Measurements from ENCODE around the gene OCA2. TPM values are rescaled to one million over a fixed set of nuclear protein-coding genes. Genes with fewer than 3 reads are reported as not detected.

OCA2 gene
- total RNA-seq, 2 experiments from 2014 or later, result not detected

- ChIA-PET CTCF (no interaction called here), POLR2A (no interaction called here)
- Mint-ChIP-seq H3K27me3 (ENCODE audit: low read depth) (no peaks in the 10 kb centered on the region), H3K4me3 (no peak overlapping the region), H3K36me3 (ENCODE audit: low read depth) (no peaks in the 10 kb centered on the region), H3K4me1 (ENCODE audit: low read depth) (no peaks in the 10 kb centered on the region), H3K27ac (no peak overlapping the region), H3K9me3 (ENCODE audit: insufficient read depth) (no peaks in the 10 kb centered on the region)
- no peak for ATAC-seq
- DNase-seq, result no peak
Observed at GRCh38 chr15:27873828-27874227, 225.3 kb downstream of the OCA2 start.

GRCh38 chr15:27873039-27873438 is 226.1 kb downstream of the OCA2 start:
- H3K4me3 Mint-ChIP-seq, result no peak overlapping the region
- no peaks in the 10 kb centered on the region for H3K36me3 Mint-ChIP-seq (ENCODE audit: low read depth)
- ChIA-PET CTCF (no interaction called here), POLR2A (no interaction called here)
- DNase-seq, result no peak
- no peaks in the 10 kb centered on the region for H3K9me3 Mint-ChIP-seq (ENCODE audit: insufficient read depth)
- no peak overlapping the region for H3K27ac Mint-ChIP-seq
- no peaks in the 10 kb centered on the region for H3K4me1 Mint-ChIP-seq (ENCODE audit: low read depth)
- no peaks in the 10 kb centered on the region for H3K27me3 Mint-ChIP-seq (ENCODE audit: low read depth)
- no peak for ATAC-seq

- ChIA-PET CTCF (no interaction called here), POLR2A (no interaction called here)
- no peaks in the 10 kb centered on the region for H3K36me3 Mint-ChIP-seq (ENCODE audit: low read depth)
- no peaks in the 10 kb centered on the region for H3K27me3 Mint-ChIP-seq (ENCODE audit: low read depth)
- no peaks in the 10 kb centered on the region for H3K9me3 Mint-ChIP-seq (ENCODE audit: insufficient read depth)
- ATAC-seq, result no peak
- no peaks in the 10 kb centered on the region for H3K4me1 Mint-ChIP-seq (ENCODE audit: low read depth)
- no peak overlapping the region for H3K4me3 Mint-ChIP-seq
- DNase-seq, result no peak
- H3K27ac Mint-ChIP-seq, result no peak overlapping the region
Observed at GRCh38 chr15:27872355-27872754, 226.8 kb downstream of the OCA2 start.

GRCh38 chr15:27871902-27872260 is 227.2 kb downstream of the OCA2 start:
- no peaks in the 10 kb centered on the region for H3K9me3 Mint-ChIP-seq (ENCODE audit: insufficient read depth)
- DNase-seq (no peak), ATAC-seq (no peak)
- no peaks in the 10 kb centered on the region for H3K27me3 Mint-ChIP-seq (ENCODE audit: low read depth)
- no peak overlapping the region for H3K27ac Mint-ChIP-seq
- no peak overlapping the region for H3K4me3 Mint-ChIP-seq
- ChIA-PET POLR2A (no interaction called here), CTCF (no interaction called here)
- H3K36me3 Mint-ChIP-seq (ENCODE audit: low read depth), result no peaks in the 10 kb centered on the region
- no peaks in the 10 kb centered on the region for H3K4me1 Mint-ChIP-seq (ENCODE audit: low read depth)

GRCh38 chr15:27871078-27871901 is 227.8 kb downstream of the OCA2 start:
- Mint-ChIP-seq H3K36me3 (ENCODE audit: low read depth) (no peaks in the 10 kb centered on the region), H3K4me1 (ENCODE audit: low read depth) (no peaks in the 10 kb centered on the region), H3K27me3 (ENCODE audit: low read depth) (no peaks in the 10 kb centered on the region), H3K27ac (no peak overlapping the region), H3K9me3 (ENCODE audit: insufficient read depth) (no peaks in the 10 kb centered on the region), H3K4me3 (no peak overlapping the region)
- DNase-seq, result no peak
- ATAC-seq, result no peak
- ChIA-PET POLR2A (no interaction called here), CTCF (no interaction called here)

- H3K36me3 Mint-ChIP-seq (ENCODE audit: low read depth), result no peaks in the 10 kb centered on the region
Observed at GRCh38 chr15:27870320-27870719, 228.8 kb downstream of the OCA2 start.

GRCh38 chr15:27869697-27870281 is 229.3 kb downstream of the OCA2 start:
- ChIA-PET CTCF (no interaction called here), POLR2A (no interaction called here)
- no peaks in the 10 kb centered on the region for H3K27me3 Mint-ChIP-seq (ENCODE audit: low read depth)
- H3K27ac Mint-ChIP-seq, result no peak overlapping the region
- H3K4me1 Mint-ChIP-seq (ENCODE audit: low read depth), result no peaks in the 10 kb centered on the region
- no peaks in the 10 kb centered on the region for H3K36me3 Mint-ChIP-seq (ENCODE audit: low read depth)
- DNase-seq (no peak), ATAC-seq (no peak)
- no peaks in the 10 kb centered on the region for H3K9me3 Mint-ChIP-seq (ENCODE audit: insufficient read depth)
- H3K4me3 Mint-ChIP-seq, result no peak overlapping the region

More at GRCh38 chr15:27870320-27870719, 228.8 kb downstream of the OCA2 start:
- Mint-ChIP-seq H3K9me3 (ENCODE audit: insufficient read depth) (no peaks in the 10 kb centered on the region), H3K27me3 (ENCODE audit: low read depth) (no peaks in the 10 kb centered on the region), H3K27ac (no peak overlapping the region), H3K4me3 (no peak overlapping the region), H3K4me1 (ENCODE audit: low read depth) (no peaks in the 10 kb centered on the region)
- ChIA-PET POLR2A (no interaction called here), CTCF (no interaction called here)
- ATAC-seq (no peak), DNase-seq (no peak)

- no peaks in the 10 kb centered on the region for H3K27me3 Mint-ChIP-seq (ENCODE audit: low read depth)
- CTCF ChIA-PET, result no interaction called here
- no peaks in the 10 kb centered on the region for H3K4me1 Mint-ChIP-seq (ENCODE audit: low read depth)
- DNase-seq (no peak), ATAC-seq (no peak)
- no peak overlapping the region for H3K4me3 Mint-ChIP-seq
- no peaks in the 10 kb centered on the region for H3K9me3 Mint-ChIP-seq (ENCODE audit: insufficient read depth)
- no peak overlapping the region for H3K27ac Mint-ChIP-seq
- POLR2A ChIA-PET, result no interaction called here
- H3K36me3 Mint-ChIP-seq (ENCODE audit: low read depth), result no peaks in the 10 kb centered on the region
Observed at GRCh38 chr15:27868828-27869404, 230.2 kb downstream of the OCA2 start.

GRCh38 chr15:27867861-27868260 is 231.3 kb downstream of the OCA2 start:
- Mint-ChIP-seq H3K27me3 (ENCODE audit: low read depth) (no peaks in the 10 kb centered on the region), H3K9me3 (ENCODE audit: insufficient read depth) (no peaks in the 10 kb centered on the region), H3K4me1 (ENCODE audit: low read depth) (no peaks in the 10 kb centered on the region), H3K4me3 (no peak overlapping the region), H3K27ac (no peak overlapping the region), H3K36me3 (ENCODE audit: low read depth) (no peaks in the 10 kb centered on the region)
- CTCF ChIA-PET, result no interaction called here
- ATAC-seq, result no peak
- POLR2A ChIA-PET, result no interaction called here
- DNase-seq, result no peak

- no peaks in the 10 kb centered on the region for H3K4me1 Mint-ChIP-seq (ENCODE audit: low read depth)
- peaks cover under 1% of the 10 kb centered on the region for H3K9me3 Mint-ChIP-seq (ENCODE audit: insufficient read depth)
- ChIA-PET POLR2A (no interaction called here), CTCF (no interaction called here)
- no peak overlapping the region for H3K4me3 Mint-ChIP-seq
- no peaks in the 10 kb centered on the region for H3K36me3 Mint-ChIP-seq (ENCODE audit: low read depth)
- no peaks in the 10 kb centered on the region for H3K27me3 Mint-ChIP-seq (ENCODE audit: low read depth)
- ATAC-seq (no peak), DNase-seq (no peak)
- no peak overlapping the region for H3K27ac Mint-ChIP-seq
Observed at GRCh38 chr15:27866505-27867165, 232.5 kb downstream of the OCA2 start.

GRCh38 chr15:27865926-27866325 is 233.2 kb downstream of the OCA2 start:
- Mint-ChIP-seq H3K27ac (no peak overlapping the region), H3K4me3 (no peak overlapping the region), H3K36me3 (ENCODE audit: low read depth) (no peaks in the 10 kb centered on the region), H3K4me1 (ENCODE audit: low read depth) (no peaks in the 10 kb centered on the region), H3K27me3 (ENCODE audit: low read depth) (no peaks in the 10 kb centered on the region), H3K9me3 (ENCODE audit: insufficient read depth) (peaks cover 8% of the 10 kb centered on the region)
- ATAC-seq (no peak), DNase-seq (no peak)
- CTCF ChIA-PET, result no interaction called here
- POLR2A ChIA-PET, result no interaction called here

- ATAC-seq, result no peak
- Mint-ChIP-seq H3K9me3 (ENCODE audit: insufficient read depth) (peaks cover 9% of the 10 kb centered on the region), H3K4me3 (no peak overlapping the region), H3K36me3 (ENCODE audit: low read depth) (no peaks in the 10 kb centered on the region), H3K4me1 (ENCODE audit: low read depth) (no peaks in the 10 kb centered on the region), H3K27ac (no peak overlapping the region), H3K27me3 (ENCODE audit: low read depth) (no peaks in the 10 kb centered on the region)
- ChIA-PET POLR2A (no interaction called here), CTCF (no interaction called here)
- no peak for DNase-seq
Observed at GRCh38 chr15:27865323-27865922, 233.7 kb downstream of the OCA2 start.

All from activated CD8-positive, alpha-beta T cell treated with anti-CD3 and anti-CD28 coated beads, Interleukin-2, amount 10 ng/mL, durations not matched to agents 7 days and 5 days (primary cell).